Parathyroid adenoma (tissue), 2 donors: ENCODE results near the gene MIGA1.

Experiments
- H2AFZ ChIP-seq: fragments of 300-600 bp; sonication (generic); one replicate; pipeline ENCODE4 v1.7.0; 2017; ENCODE audit warnings: antibody characterized with exemption, mild to moderate bottlenecking
- H3K27ac ChIP-seq: fragments of 300-600 bp; sonication (generic); one replicate; pipeline ENCODE4 v1.7.0; 2017
- H3K27me3 ChIP-seq: fragments of 300-600 bp; sonication (generic); one replicate; pipeline ENCODE4 v1.7.0; 2017; ENCODE audit warnings: low read length; ENCODE audit not compliant: control insufficient read depth, insufficient read depth
- H3K36me3 ChIP-seq: fragments of 300-600 bp; sonication (generic); one replicate; pipeline ENCODE4 v1.7.0; 2017; ENCODE audit warnings: low read length; ENCODE audit not compliant: control insufficient read depth, insufficient read depth
- H3K4me1 ChIP-seq: fragments of 300-600 bp; sonication (generic); one replicate; pipeline ENCODE4 v1.7.0; 2017; ENCODE audit warnings: control low read depth
- H3K4me2 ChIP-seq: fragments of 300-600 bp; sonication (generic); one replicate; pipeline ENCODE4 v1.7.0; 2017; ENCODE audit warnings: low read length
- H3K4me3 ChIP-seq: fragments of 300-600 bp; sonication (generic); one replicate; pipeline ENCODE4 v1.7.0; 2017; ENCODE audit warnings: low read depth, low read length
- H3K79me2 ChIP-seq: fragments of 300-600 bp; sonication (generic); one replicate; pipeline ENCODE4 v1.7.0; 2017; ENCODE audit warnings: control low read depth
- H3K9ac ChIP-seq: fragments of 300-600 bp; sonication (generic); one replicate; pipeline ENCODE4 v1.7.0; 2017; ENCODE audit warnings: mild to moderate bottlenecking
- H3K9me3 ChIP-seq: fragments of 300-600 bp; sonication (generic); one replicate; pipeline ENCODE4 v1.7.0; 2017; ENCODE audit warnings: low read length; ENCODE audit not compliant: control insufficient read depth
- CTCF ChIP-seq: fragments of 300-600 bp; sonication (generic); IDR thresholded peaks from one replicate; pipeline ENCODE4 v1.7.0; 2017; ENCODE audit warnings: antibody characterized with exemption, mild to moderate bottlenecking
- donor health status: primary hyperparathyroidism.

Gene MIGA1

GRCh38 chr1:77876884-77877283, 97.4 kb downstream of the MIGA1 start:
- H2AFZ ChIP-seq, result no peak overlapping the region
- H3K9me3 ChIP-seq, result no peaks in the 10 kb centered on the region
- H3K27ac ChIP-seq, result no peak overlapping the region
- H3K9ac ChIP-seq, result no peak overlapping the region
- no peak overlapping the region for H3K4me2 ChIP-seq
- H3K4me1 ChIP-seq, result no peaks in the 10 kb centered on the region
- H3K79me2 ChIP-seq, result no peaks in the 10 kb centered on the region
- no peak for TF ChIP-seq CTCF
- no peaks in the 10 kb centered on the region for H3K36me3 ChIP-seq
- no peak overlapping the region for H3K4me3 ChIP-seq
- H3K27me3 ChIP-seq, result no peaks in the 10 kb centered on the region

GRCh38 chr1:77881061-77881460, 101.6 kb downstream of the MIGA1 start:
- no peaks in the 10 kb centered on the region for H3K9me3 ChIP-seq
- H3K9ac ChIP-seq, result no peak overlapping the region
- H2AFZ ChIP-seq, result no peak overlapping the region
- H3K27me3 ChIP-seq, result no peaks in the 10 kb centered on the region
- no peak overlapping the region for H3K4me2 ChIP-seq
- no peaks in the 10 kb centered on the region for H3K4me1 ChIP-seq
- H3K27ac ChIP-seq, result no peak overlapping the region
- H3K4me3 ChIP-seq, result no peak overlapping the region
- H3K36me3 ChIP-seq, result no peaks in the 10 kb centered on the region
- H3K79me2 ChIP-seq, result no peaks in the 10 kb centered on the region
- no peak for TF ChIP-seq CTCF

- H3K79me2 ChIP-seq, result no peaks in the 10 kb centered on the region
- H3K4me2 ChIP-seq, result no peak overlapping the region
- no peak overlapping the region for H3K9ac ChIP-seq
- no peaks in the 10 kb centered on the region for H3K36me3 ChIP-seq
- H3K4me3 ChIP-seq, result no peak overlapping the region
- H3K9me3 ChIP-seq, result no peaks in the 10 kb centered on the region
- TF ChIP-seq CTCF, result no peak
- H2AFZ ChIP-seq, result no peak overlapping the region
- no peaks in the 10 kb centered on the region for H3K4me1 ChIP-seq
- H3K27me3 ChIP-seq, result no peaks in the 10 kb centered on the region
- no peak overlapping the region for H3K27ac ChIP-seq
These were observed 103.0 kb downstream of the MIGA1 start for GRCh38 chr1:77882411-77882810.

GRCh38 chr1:77888081-77888780, 108.8 kb downstream of the MIGA1 start, which contains the start of gene NEXN:
Gene NEXN (plus strand): TSS chr1:77888624. CDS start chr1:77916107, 27,483 bp downstream.
- H3K9me3 ChIP-seq, result no peaks in the 10 kb centered on the region
- H3K4me2 ChIP-seq, result peak within 1 kb of the TSS; percentile 79
- H3K27ac ChIP-seq, result peak within 1 kb of the TSS; percentile 53
- no peak for TF ChIP-seq CTCF
- no peaks in the 10 kb centered on the region for H3K4me1 ChIP-seq
- no peaks in the 10 kb centered on the region for H3K79me2 ChIP-seq
- H3K36me3 ChIP-seq, result no peaks in the 10 kb centered on the region
- peak within 1 kb of the TSS; percentile 87 for H2AFZ ChIP-seq
- H3K9ac ChIP-seq, result no peak within 1 kb of the TSS
- no peaks in the 10 kb centered on the region for H3K27me3 ChIP-seq
- peak within 1 kb of the TSS; percentile 66 for H3K4me3 ChIP-seq
